Kidney tubule cell (primary cell): Measurements from ENCODE around the gene NPB.

Source experiments
- DNase-seq: peaks from one replicate; pipeline ENCODE4 v3.0.0-alpha.2; 2018; ENCODE audit warnings: low spot score

Gene NPB

DNA sequence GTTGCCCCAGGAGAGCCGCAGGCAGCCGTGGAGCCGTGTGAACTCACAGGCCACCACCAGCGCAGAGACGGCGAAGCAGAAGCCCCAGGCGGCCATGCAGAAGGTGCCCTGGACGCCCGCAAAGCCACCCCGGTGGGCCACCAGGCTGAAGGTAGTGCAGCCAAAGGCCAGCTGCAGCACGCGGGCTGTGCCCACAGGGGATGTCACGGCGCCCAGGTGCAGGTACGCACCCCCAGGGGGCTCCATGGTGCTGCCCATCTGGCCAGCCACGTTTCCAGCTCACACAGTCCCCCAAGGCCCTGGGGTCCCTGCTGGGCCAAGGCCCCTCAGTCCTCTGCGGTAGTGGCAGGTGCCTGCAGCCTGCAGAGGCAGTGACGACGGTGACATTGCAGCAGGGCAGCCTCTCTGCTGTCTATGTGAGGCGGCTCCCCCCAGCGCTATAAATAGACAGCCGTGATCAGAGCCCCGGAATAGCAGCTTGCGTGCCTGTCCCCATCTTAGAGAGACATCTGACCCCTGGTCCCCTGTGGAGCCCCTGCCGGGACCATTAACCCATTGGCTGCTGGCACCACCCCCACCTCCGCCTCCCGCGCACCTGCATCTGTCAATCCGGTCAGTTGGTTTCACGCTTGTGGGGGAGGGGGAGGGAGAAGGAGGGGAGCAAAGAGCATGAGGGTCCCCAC lies 39.6 kb downstream of the NPB start:
- DNase-seq: no peak

DNA sequence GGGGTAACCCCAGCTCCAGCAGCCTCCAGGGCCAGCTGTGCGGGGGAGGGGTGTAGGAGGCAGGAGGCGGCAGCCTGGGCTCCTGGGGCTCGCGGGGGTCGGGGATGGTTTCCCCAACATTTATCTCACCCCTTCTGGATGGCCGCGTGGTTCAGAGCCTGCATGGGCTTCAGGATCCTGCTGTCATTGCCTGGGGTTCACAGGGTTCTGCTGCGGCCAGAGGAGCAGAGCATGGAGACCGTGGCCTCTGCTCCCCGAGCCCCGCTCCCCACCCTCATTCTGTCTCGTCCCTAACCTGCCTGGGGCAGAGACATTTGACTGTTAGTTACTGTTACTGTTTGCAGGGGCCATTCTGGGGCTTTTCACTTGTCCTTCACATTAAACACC lies 40.1 kb downstream of the NPB start:
- DNase-seq: no peak

DNA sequence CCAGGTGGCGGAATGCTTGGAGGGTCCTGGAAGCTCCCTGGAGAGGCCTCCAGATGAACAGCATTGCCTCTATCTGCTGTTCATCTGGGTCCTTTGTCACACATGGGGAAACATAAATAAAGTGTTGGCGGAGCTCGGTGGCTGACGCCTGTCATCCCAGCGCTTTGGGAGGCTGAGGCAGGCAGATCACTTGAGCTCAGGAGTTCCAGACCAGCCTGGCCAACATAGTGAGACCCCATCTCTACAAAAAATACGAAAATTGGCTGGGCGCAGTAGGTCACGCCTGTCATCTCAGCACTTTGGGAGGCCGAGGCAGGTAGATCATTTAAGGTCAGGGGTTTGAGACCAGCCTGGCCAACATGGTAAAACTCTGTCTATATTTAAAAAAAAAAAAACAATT lies 42.8 kb downstream of the NPB start:
- DNase-seq: no peak

DNA sequence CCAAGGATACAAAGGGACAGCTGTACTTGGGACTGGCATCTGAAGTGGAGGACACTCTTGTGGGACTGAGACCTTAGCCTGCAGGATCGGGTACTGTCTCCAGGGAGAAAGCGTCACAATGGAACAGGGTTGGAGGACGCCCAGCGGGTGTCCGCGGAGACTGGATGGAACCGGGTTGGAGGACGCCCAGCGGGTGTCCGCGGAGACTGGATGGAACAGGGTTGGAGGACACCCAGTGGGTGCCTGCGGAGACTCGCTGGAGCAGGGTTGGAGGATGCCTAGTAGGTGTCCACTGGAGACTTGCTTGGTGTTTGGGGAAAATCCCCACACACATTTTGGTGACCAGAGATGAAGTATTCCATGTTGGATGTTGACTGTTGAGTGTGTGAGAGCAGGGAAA lies 45.2 kb downstream of the NPB start, which contains the start of gene MYADML2:
TSS of gene MYADML2 (minus strand) at position 45 of the 400 bp plus-strand sequence. CDS start 5,492 bp downstream, outside the sequence.
- no peak for DNase-seq

DNA sequence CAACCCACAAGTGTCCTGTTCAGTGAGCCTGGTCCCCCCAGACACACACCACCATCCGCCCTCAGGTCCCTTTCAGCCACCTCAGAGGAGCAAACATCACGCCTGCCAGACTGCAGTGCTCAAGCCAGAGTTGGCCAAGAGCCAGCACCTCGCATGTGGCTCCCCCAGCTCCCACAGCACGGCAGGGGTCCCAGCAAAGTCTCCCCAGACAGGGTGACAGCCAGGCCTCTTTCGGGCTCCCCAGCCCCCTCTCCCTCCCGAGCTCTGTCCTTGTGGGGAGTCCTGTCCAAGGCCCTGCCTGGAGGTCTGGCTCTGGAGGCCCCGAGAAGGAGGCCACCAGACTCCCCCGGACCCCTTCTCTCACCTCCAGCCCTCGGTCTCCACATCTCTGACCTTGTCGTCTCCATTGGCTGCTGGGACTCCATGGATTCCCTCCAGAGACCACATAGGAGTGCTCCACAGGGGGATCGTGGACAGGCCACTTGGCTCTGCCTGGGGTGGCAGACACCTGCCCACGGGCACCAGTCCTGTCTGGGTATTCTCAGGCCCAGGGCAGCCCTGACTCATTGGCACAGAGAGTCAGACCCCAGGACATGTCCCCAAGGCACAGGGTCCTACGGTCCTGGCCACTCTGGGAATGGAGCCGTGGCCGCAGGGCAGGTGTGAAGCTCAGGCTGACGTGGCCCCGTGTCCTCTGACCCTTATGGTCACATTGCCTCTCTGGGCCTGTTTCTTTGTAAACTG lies 46.8 kb downstream of the NPB start:
- DNase-seq: no peak

DNA sequence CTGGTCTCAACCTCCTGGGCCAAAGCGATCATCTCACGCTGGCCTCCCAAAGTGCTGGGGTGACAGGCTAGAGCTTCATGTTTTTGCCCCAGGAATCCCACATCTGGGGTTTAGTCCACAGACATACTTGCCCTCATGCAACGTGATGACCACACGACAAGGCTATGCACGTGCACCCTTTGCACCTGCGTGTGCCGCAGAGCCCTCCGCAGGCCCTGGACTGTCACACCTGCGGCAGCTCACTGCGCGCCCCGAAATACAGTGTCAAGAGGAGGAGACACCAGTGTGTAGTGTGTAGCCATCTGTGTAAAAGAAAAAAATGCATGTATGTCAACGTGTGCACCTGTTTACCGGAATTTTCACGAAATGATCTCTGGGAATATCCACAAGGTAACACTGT lies 48.5 kb downstream of the NPB start:
- DNase-seq: no peak

GRCh38 chr17:81951785-81952684 lies 50.0 kb downstream of the NPB start:
- no peak for DNase-seq
